Thyroid gland (tissue), 4 donors: ENCODE data around the gene MTUS2.

Experiments used
- POLR2A ChIP-seq, 2 donors: fragments of 450-650 bp; IDR thresholded peaks; one replicate each; pipeline ENCODE4 v1.6.1; 2017; ENCODE audit warnings: antibody characterized with exemption in 2 of 2, mild to moderate bottlenecking in 2 of 2, moderate library complexity in 1 of 2
- TF ChIP-seq, protein P1 (sequence below), 6 experiments: fragments of 200-600 bp in 3 of 6; fragments of 450-650 bp in 3 of 6; sonication (generic) in 3 of 6; IDR thresholded peaks; one replicate each; pipeline ENCODE4 v1.5.1; 2016 to 2019; ENCODE audit warnings: antibody characterized with exemption in 6 of 6, mild to moderate bottlenecking in 2 of 6, inconsistent platforms in 1 of 6, moderate library complexity in 1 of 6

DNA sequence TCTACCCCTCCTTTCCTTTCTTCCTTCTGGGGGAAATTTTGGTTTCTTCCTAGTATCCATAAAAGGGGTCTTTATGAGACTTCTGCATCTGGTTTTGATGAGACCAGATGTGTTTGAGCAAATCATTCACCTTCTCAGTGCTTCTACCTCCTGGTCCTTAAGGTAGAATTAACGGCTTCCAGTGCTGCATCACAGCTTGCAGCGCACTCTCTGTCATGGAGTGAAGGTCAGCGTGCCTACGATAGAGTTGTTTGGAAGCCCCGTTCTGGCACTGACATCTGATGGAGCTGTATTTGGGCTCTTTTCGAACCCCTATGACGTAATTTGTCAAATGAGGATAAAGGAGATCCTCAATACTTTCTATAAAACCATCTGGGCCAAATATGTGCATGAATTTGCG lies 164.2 kb downstream of the MTUS2 start:
- TF ChIP-seq, protein P1, sequence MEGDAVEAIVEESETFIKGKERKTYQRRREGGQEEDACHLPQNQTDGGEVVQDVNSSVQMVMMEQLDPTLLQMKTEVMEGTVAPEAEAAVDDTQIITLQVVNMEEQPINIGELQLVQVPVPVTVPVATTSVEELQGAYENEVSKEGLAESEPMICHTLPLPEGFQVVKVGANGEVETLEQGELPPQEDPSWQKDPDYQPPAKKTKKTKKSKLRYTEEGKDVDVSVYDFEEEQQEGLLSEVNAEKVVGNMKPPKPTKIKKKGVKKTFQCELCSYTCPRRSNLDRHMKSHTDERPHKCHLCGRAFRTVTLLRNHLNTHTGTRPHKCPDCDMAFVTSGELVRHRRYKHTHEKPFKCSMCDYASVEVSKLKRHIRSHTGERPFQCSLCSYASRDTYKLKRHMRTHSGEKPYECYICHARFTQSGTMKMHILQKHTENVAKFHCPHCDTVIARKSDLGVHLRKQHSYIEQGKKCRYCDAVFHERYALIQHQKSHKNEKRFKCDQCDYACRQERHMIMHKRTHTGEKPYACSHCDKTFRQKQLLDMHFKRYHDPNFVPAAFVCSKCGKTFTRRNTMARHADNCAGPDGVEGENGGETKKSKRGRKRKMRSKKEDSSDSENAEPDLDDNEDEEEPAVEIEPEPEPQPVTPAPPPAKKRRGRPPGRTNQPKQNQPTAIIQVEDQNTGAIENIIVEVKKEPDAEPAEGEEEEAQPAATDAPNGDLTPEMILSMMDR (IDR thresholded peaks at IDR 0.05): no peak
- no peak for TF ChIP-seq POLR2A (IDR thresholded peaks at IDR 0.05)
